ENCODE measurements around the gene ADAMTS12.

ADAMTS12 gene

DNA sequence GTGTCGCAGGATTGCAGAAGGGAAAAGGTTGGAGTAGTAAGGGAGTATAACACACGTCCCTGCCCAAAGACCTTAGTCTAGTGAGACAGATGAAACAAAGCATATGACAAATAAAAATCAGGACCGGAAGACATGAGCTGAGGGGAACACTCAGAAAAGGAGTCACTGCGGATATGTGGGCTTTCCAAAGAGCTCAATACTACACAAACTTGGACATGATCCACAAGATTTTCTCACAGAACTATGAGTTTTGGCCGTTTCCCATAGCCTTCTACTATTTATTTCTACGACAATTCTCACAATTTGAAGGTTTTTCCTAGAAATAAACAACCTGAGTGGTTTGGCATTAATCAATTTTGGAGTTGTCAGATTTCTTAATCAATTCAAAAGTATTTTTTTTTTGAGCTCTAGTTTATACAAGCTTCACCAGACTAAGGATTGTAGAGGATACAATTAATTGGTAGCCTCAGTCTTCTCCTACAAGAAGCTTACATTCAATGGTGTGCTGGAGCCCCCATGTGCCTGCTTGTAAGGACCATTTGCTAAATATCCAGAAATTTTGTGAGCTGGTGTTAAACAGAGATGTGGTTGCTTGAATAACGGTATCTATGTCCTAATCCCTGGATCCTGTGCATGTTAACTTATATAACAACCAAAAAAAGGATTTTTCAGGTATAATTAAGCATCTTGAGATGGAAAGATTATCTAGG, 91.4 kb downstream of the ADAMTS12 start:
- no peak for DNase-seq (ENCODE audit: low spot score)

DNA sequence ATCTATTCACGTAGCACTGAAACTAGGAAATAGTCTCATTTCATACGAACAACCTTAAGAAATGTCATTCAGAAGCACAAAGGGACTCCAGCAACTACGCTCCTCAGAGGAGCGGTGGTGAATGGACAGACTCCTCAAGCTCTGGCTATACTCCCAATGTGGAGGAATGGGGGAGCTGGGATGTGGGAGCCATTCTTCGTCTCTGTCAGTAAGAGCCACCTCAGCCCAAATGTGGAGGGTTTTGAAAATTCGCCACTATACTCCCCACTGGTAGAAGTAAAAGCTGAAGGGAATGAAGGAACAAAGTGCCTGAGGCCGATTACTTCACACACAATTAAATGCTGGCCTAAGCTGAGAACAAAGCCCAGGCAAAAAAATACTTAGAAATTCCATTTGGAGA, 96.3 kb downstream of the ADAMTS12 start:
- no peak for DNase-seq (ENCODE audit: low spot score)

GRCh38 chr5:33794550-33795181, 97.1 kb downstream of the ADAMTS12 start:
- no peak for DNase-seq (ENCODE audit: low spot score)

- DNase-seq (ENCODE audit: low spot score) = no peak
Observed at GRCh38 chr5:33793836-33794549, 97.8 kb downstream of the ADAMTS12 start.

DNA sequence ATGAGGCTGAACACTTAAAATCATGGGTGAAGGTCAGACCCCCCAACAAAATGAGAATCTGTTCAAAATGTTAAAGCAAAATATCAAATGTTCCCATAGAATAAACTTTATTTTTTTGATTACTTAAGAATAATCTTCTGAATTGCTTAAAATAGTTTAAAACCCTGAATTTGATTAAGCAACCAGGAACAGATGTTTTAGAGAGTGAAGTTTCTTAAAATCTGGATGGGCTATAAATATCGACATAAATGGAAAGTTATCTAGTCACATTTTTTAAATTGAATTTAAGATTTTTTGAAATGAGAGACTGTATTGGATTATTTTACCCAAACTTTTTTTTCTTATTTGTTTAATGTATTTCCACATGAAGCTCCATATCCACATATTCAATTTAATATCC, 98.5 kb downstream of the ADAMTS12 start:
- DNase-seq (ENCODE audit: low spot score) = no peak

DNA sequence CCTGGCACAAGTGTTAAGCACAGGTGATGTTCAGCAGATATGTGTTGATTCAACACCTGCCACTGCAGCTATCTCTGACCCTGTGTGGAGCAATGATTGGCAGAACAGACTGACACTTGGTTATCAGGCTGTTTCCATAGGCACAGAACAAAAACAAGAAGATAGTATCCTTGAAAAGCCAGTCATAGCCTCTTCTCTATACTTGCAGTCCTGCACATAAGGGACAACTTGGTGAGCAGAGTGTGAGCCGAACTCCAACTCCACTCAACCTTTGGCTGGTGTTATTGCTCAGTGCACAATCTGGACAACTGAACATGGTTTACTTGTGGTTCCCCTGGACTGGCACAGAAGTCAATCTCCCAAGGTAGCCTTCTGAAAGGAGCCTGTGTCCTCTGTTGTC, 99.2 kb downstream of the ADAMTS12 start:
- DNase-seq (ENCODE audit: low spot score) = no peak

DNA sequence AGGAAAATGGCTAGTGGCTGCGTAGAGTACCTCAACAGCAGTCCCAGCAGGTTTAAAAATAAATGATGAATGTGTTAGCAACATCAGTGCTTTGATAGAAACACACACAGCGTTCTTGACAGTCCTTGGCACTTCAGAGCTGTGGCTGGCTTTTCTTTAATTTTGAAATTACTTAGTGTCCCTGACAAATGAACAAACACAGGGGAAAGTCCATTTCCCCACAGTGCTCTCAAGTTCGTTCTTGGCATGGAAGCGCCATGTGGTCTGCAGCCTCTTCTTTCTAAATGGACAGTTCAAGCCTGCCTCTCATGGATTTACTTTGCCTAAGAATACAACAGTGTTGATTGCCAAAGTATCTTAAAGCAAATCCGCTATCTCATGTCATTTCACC, 102.2 kb downstream of the ADAMTS12 start:
- no peak for DNase-seq (ENCODE audit: low spot score)

GRCh38 chr5:33788922-33789566, 102.7 kb downstream of the ADAMTS12 start:
- DNase-seq (ENCODE audit: low spot score) = peak; percentile 6

- no peak for DNase-seq (ENCODE audit: low spot score)
Observed at GRCh38 chr5:33785571-33785970, 106.2 kb downstream of the ADAMTS12 start.

DNA sequence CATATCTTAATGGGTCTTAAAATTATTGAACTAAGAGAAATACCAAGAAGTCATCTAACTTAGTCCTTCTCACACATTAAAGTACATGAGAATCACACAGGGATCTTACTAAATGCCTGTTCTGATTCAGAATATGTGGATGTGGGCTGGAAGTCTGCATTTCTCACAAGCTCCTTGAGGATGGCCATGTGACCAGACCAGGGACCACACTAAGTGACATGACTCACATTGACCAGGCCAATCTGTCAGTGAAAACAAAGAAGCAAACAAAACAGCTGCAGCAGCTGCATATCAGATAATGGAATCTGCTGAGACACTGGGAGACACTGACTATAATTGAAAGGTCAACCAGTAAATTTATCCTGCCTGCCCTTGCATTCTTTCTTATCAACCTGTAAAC, 110.5 kb downstream of the ADAMTS12 start:
- DNase-seq (ENCODE audit: low spot score) = peak; percentile 5

- no peak for DNase-seq (ENCODE audit: low spot score)
Observed at GRCh38 chr5:33776151-33776660, 115.6 kb downstream of the ADAMTS12 start.

GRCh38 chr5:33774341-33774740, 117.4 kb downstream of the ADAMTS12 start:
- DNase-seq (ENCODE audit: low spot score) = no peak

GRCh38 chr5:33772380-33772897, 119.4 kb downstream of the ADAMTS12 start:
- DNase-seq (ENCODE audit: low spot score) = no peak

GRCh38 chr5:33769968-33770367, 121.8 kb downstream of the ADAMTS12 start:
- DNase-seq (ENCODE audit: low spot score) = no peak

GRCh38 chr5:33769196-33769595, 122.6 kb downstream of the ADAMTS12 start:
- DNase-seq (ENCODE audit: low spot score) = no peak

DNA sequence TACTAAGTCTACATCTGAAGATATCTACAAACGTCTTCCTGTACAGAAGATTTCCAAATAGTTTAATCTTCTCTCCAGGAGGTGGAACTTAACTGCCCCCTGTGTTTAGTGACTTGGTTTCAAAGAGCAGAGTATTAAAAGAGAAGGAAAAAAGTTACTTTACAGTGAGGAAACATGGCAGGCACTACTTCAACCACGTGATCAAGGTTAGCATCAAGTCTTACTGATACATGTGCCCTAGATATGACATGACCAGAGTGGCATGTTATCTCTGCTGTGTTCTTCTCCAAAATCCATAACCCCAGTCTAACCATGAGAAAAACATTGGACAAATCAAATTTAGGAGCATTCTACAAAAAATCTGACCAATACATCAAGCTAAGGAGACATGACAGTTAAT, 125.8 kb downstream of the ADAMTS12 start:
- DNase-seq (ENCODE audit: low spot score) = no peak

DNA sequence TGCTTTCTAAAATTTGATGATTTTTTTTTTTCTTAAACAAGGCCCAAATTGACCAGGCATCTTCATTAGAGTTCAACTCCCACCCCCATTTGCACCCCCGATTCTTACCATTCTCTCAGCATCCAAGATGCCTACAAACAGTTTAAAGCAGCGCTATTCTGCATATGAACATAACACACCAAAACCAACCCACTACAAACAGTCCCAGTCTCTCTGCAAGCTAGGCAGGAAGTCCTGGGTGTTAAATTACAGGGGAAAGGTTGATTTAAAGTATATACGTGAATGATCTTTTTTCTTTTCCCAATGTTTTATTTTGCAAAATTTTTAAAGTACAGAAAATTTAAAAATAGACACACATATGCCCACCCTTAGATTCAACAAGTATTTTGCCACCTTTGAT, 127.0 kb downstream of the ADAMTS12 start:
- no peak for DNase-seq (ENCODE audit: low spot score)

DNA sequence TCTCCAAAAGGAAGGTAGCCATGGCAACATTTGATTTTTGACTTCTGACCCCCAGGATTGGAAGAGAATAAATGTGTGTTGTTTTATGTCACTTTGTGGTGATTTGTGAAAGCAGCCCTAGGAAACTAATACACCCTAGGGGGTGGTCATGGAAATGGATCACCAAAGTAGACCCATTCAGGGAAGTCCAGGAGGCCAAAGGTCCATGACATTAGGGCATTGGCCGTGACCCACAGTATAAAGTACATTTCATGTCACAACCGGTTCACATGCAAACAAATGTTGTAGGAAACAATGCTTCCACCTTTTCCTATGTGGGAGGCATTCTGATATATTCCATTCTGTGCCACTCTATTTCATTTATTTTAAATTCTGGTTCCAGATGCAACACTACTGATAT, 128.4 kb downstream of the ADAMTS12 start:
- no peak for DNase-seq (ENCODE audit: low spot score)

DNA sequence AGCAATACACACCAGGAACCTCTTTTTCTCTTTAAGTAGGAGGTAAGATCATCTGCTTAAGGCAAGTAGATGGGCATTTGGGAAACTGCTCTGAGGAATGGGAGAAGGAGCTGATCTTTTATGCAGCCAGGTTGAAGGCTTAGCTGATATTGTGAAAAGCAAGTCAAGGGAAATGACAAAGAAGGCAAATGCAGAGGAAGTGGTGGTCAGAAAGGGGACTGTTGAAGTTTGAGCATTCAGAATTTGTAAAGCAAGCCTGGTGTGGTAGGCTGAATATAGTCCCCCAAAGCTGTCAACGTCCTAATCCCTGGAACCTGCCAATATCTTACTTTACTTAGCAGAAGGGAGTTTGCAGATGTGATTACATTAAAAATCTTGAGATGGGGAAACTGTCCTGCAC, 128.9 kb downstream of the ADAMTS12 start:
- DNase-seq (ENCODE audit: low spot score) = no peak

GRCh38 chr5:33761139-33761538, 130.7 kb downstream of the ADAMTS12 start:
- no peak for DNase-seq (ENCODE audit: low spot score)

- DNase-seq (ENCODE audit: low spot score) = no peak
Observed at GRCh38 chr5:33758737-33759136, 133.1 kb downstream of the ADAMTS12 start.

DNA sequence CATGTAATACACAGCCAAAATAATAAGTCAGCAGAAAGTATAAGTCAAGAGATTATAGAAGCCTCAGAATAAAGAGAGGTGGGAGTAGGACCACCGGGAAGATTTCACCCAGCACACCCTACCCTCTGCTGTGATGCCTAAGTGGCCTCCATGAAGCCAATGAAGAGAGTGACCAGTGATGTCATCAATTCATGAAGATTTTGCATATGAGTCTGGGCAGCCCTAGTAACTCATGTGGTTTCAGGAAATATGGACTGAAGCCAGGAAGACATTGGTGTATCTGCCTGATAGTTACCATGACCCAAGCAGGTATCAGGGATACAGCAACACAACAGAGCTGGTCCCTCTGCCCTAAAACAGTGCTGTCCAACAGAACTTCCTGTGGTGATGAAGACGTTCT, 135.3 kb downstream of the ADAMTS12 start:
- DNase-seq (ENCODE audit: low spot score) = no peak
